Prostate gland (tissue), 2 donors: ENCODE data around the gene STAT1. TPM values are rescaled to one million over a fixed set of nuclear protein-coding genes. Genes with fewer than 3 reads are reported as not detected.

Source experiments
- DNase-seq: peaks from one replicate; pipeline ENCODE4 v3.0.0-alpha.2; 2019; ENCODE audit warnings: low spot score
- H3K27ac ChIP-seq, 2 donors: fragments of 200-600 bp; sonication (generic); 2 replicates each; pipeline ENCODE4 v1.5.1; 2017 to 2019
- H3K27me3 ChIP-seq: fragments of 200-600 bp; sonication (generic); replicated peaks from 2 replicates; pipeline ENCODE4 v1.5.1; 2019; ENCODE audit not compliant: insufficient read depth
- H3K36me3 ChIP-seq, 2 donors: fragments of 200-600 bp; sonication (generic); 1 replicate in 1 of 2; 2 replicates in 1 of 2; pipeline versions ENCODE4 v1.5.1 to v1.8.1; 2017 to 2019
- H3K4me1 ChIP-seq: fragments of 200-600 bp; sonication (generic); replicated peaks from 2 replicates; pipeline ENCODE4 v1.5.1; 2019
- H3K4me3 ChIP-seq, 2 donors: fragments of 200-600 bp; sonication (generic); 2 replicates each; pipeline ENCODE4 v1.5.1; 2017 to 2019
- H3K9me3 ChIP-seq: fragments of 200-600 bp; sonication (generic); 2 replicates; pipeline ENCODE4 v1.5.1; 2017
- POLR2A ChIP-seq: fragments of 450-650 bp; IDR thresholded peaks from one replicate; pipeline ENCODE4 v1.6.1; 2016; ENCODE audit warnings: antibody characterized with exemption, mild to moderate bottlenecking
- POLR2AphosphoS5 ChIP-seq: sonication (generic); formaldehyde crosslinking; IDR thresholded peaks from one replicate; pipeline ENCODE4 v1.6.1; 2017; ENCODE audit warnings: antibody characterized with exemption
- WGBS: methylation state at CpG from one replicate; pipeline ENCODE4 v1.1.5; 2018; 5-methylcytosine and 5-hydroxymethylcytosine counted together
- intact Hi-C: fragments of 100-400 bp; cut with DNase I; formaldehyde crosslinking; loops from one replicate; pipeline ENCODE4 v1.14.2; 2022
- total RNA-seq, 2 donors: library from RNA; depleted of rRNA; stranded (reverse); fragments of >200 nt; gene quantifications; one replicate each; pipeline ENCODE4 v1.1.0, GENCODE V29; 2016
- TF ChIP-seq, protein P1 (sequence below), 4 experiments: fragments of 200-600 bp in 2 of 4; fragments of 450-650 bp in 2 of 4; sonication (generic) in 2 of 4; IDR thresholded peaks; 1 replicate in 3 of 4; 2 replicates in 1 of 4; pipeline ENCODE4 v1.5.1; 2016 to 2019; ENCODE audit warnings: antibody characterized with exemption in 4 of 4, mild to moderate bottlenecking in 2 of 4, moderate library complexity in 2 of 4

The STAT1 gene
- total RNA-seq, 2 donors from 2014 or later: 53.3 to 64.1 TPM

DNA sequence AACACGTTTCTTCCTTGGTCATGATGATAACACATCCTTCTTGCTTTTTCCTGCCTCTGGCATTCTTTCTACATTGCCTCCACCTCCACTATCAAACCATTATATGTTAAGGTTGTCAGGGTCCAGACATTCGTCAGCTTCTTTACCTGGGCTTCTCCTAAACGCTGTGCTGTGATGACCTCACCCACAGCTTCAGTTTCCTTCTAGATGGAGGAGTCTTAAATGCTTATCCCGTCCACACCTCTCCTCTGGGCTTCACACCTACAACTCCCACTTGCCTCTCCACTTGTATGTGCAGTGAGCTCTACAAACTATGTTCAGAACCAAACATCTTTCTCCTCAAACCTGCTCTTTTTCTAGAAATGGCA is 666 bp upstream of the STAT1 start:
- intact Hi-C loops: loop anchor here (5.0 kb wide), 1 partner anchor 132 kb away; the partner anchor contains the start of gene GLS
- no peak for TF ChIP-seq POLR2AphosphoS5
- TF ChIP-seq POLR2A: no peak
- 47% methylated on average over 4 of the region's 4 CpGs for WGBS
- Histone ChIP-seq H3K27ac (peak overlapping the region; percentile 92 to 94), H3K27me3 (no peaks in the 10 kb centered on the region), H3K9me3 (no peaks in the 10 kb centered on the region), H3K4me3 (peak overlapping the region; percentile 83 to 99), H3K36me3 (no peaks in the 10 kb centered on the region), H3K4me1 (peaks cover 2% of the 10 kb centered on the region)
- no peak for DNase-seq

DNA sequence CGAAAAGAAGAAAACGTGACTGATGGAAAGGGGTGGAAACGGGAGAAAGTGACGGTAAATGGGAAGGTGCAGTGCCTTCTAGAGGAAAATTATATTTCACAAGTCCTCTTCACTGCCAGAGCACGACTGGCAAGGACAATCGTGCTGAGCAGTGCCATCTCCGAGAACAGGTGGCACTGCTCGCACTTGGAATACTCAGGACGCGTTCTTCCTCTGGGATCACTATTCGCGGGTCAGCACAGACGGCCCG is 364 bp downstream of the STAT1 start:
- H3K4me1 ChIP-seq: peaks cover 2% of the 10 kb centered on the region
- no peaks in the 10 kb centered on the region for H3K9me3 ChIP-seq
- no peaks in the 10 kb centered on the region for H3K36me3 ChIP-seq
- TF ChIP-seq, protein P1, sequence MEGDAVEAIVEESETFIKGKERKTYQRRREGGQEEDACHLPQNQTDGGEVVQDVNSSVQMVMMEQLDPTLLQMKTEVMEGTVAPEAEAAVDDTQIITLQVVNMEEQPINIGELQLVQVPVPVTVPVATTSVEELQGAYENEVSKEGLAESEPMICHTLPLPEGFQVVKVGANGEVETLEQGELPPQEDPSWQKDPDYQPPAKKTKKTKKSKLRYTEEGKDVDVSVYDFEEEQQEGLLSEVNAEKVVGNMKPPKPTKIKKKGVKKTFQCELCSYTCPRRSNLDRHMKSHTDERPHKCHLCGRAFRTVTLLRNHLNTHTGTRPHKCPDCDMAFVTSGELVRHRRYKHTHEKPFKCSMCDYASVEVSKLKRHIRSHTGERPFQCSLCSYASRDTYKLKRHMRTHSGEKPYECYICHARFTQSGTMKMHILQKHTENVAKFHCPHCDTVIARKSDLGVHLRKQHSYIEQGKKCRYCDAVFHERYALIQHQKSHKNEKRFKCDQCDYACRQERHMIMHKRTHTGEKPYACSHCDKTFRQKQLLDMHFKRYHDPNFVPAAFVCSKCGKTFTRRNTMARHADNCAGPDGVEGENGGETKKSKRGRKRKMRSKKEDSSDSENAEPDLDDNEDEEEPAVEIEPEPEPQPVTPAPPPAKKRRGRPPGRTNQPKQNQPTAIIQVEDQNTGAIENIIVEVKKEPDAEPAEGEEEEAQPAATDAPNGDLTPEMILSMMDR (IDR thresholded peaks at IDR 0.05): no peak
- TF ChIP-seq POLR2AphosphoS5 (no peak), POLR2A (no peak)
- peak overlapping the region; percentile 92 to 94 for H3K27ac ChIP-seq
- peak overlapping the region; percentile 83 to 99 for H3K4me3 ChIP-seq
- H3K27me3 ChIP-seq: no peaks in the 10 kb centered on the region
- WGBS: under 1% methylated on average over 14 of the region's 14 CpGs
- DNase-seq: no peak
- intact Hi-C loops: loop anchor here (5.0 kb wide), 1 partner anchor 131 kb away; the partner anchor contains the start of gene GLS

DNA sequence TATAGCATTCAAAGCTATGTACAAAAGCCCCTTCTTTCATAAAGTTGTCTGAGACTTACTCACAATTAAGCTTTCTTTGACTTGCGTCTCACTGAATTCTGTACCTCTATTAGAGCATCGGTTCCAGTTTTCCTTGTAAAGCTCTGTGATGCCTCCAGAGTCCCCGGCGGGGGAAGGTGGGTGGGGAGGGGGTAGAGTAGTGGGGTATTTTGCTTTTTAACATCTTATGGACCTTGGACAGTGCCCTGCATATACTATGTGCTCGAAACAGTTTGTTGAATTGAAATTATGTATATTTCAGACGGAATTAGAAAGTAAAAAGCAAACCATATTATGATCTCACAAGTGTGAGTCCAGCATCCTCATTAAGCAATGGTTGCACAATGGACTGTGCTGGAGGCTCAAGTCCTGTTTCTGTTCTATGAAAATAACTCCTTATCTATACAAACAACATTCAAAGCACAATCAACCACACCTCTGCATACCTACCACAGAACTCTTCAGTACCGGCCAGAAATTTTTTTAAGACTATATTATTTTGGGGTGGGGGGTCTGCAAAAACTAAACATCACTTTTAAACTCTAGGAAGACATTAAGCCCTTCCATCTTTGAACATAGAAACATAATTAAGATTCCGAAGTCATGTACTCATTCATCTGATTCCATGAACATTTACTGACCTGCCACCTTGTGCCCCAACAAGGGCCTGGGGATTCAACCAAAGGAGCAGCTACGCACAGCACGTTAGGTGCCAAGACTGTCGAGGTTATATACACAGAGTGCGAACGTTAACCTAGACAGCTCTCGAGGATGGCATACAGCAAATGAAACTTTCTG is 908 bp downstream of the STAT1 start:
- DNase-seq: no peak
- intact Hi-C loops: loop anchor here (5.0 kb wide), 1 partner anchor 131 kb away; the partner anchor contains the start of gene GLS
- Histone ChIP-seq H3K27ac (peak overlapping the region; percentile 92 to 94), H3K27me3 (no peaks in the 10 kb centered on the region), H3K9me3 (no peaks in the 10 kb centered on the region), H3K4me1 (peaks cover 2% of the 10 kb centered on the region), H3K4me3 (peak overlapping the region; percentile 83 to 99), H3K36me3 (no peaks in the 10 kb centered on the region)
- no peak for TF ChIP-seq POLR2A
- TF ChIP-seq POLR2AphosphoS5: no peak
- TF ChIP-seq, protein P1 (IDR thresholded peaks at IDR 0.05): no peak
- 30% methylated on average over 14 of the region's 14 CpGs for WGBS

DNA sequence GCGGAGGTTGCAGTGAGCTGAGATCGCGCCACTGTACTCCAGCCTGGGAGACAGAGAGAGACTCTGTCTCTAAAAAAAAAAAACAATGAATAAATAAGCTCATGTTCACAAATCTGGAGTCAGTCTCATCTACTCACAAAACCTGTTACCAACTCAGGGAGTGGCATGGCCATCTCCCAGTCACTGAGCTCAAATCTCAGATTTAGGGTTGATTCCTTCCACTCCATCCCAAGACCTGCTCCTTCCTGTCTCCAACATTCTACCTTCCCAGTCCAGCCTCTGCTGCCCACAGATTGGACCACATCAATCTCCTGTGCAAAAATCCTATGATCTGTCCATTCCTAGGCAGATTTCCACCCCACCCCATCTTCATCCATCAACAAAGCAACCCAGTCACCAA is 1.6 kb downstream of the STAT1 start:
- Histone ChIP-seq H3K27me3 (no peaks in the 10 kb centered on the region), H3K36me3 (no peaks in the 10 kb centered on the region), H3K4me3 (no peak overlapping the region), H3K4me1 (peaks cover 2% of the 10 kb centered on the region), H3K27ac (no peak overlapping the region), H3K9me3 (no peaks in the 10 kb centered on the region)
- no peak for TF ChIP-seq POLR2A
- no peak for TF ChIP-seq POLR2AphosphoS5
- TF ChIP-seq, protein P1 (IDR thresholded peaks at IDR 0.05): no peak
- DNase-seq: no peak
- intact Hi-C loops: loop anchor here (5.0 kb wide), 1 partner anchor 130 kb away; the partner anchor contains the start of gene GLS
- 95% methylated on average over 3 of the region's 3 CpGs for WGBS

DNA sequence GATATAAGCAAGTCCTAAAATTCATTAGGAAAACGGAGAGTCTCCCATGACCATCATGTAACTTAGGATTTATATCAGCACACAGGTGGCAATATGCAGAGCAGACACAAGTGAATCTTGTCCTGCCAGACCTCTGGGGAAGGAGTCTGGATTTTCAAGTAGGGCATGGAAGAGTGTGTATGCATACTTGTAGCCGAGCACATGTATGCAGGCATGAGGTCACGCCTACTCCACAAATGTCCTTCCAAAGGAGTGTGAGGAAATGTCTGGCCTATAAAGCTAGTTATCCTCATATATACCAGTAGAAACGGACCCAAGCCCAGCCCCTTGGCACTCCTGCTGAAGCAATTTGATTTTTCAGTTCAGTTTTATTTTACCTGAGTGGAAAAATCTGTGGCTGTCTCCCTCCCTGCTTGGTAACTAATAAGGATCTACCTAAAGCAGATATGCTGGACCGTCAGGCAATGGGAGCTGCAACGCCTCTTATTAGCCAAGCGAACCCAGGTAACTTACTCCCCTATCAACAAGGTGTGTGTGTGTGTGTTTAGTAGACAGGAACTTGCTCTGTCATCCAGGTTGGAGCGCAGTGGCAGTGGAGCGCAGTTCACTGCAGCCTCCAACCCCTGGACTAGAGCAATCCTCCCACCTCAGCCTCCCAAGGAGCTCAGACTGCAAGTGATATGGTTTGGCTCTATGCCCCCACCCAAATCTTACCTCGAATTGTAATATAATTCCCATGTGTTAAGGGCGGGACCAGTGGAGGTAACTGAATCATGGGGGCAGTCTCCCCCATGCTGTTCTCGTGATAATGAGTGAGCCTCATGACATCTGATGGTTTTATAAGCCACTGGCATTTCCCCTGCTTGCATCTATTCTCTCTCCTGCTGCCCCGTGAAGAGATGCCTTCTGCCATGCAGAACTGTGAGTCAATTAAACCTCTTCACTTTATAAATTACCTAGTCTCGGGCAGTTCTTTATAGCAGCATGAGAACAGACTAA is 2.8 kb downstream of the STAT1 start:
- H3K27ac ChIP-seq: no peak overlapping the region
- TF ChIP-seq, protein P1 (IDR thresholded peaks at IDR 0.05): no peak
- TF ChIP-seq POLR2AphosphoS5 (no peak), POLR2A (no peak)
- peaks cover 2% of the 10 kb centered on the region for H3K4me1 ChIP-seq
- H3K9me3 ChIP-seq: no peaks in the 10 kb centered on the region
- no peak for DNase-seq
- intact Hi-C loops: loop anchor here (5.0 kb wide), 1 partner anchor 129 kb away; the partner anchor contains the start of gene GLS
- WGBS: 79% methylated on average over 14 of the region's 14 CpGs
- H3K36me3 ChIP-seq: no peaks in the 10 kb centered on the region
- H3K27me3 ChIP-seq: no peaks in the 10 kb centered on the region
- no peak overlapping the region for H3K4me3 ChIP-seq
